Coronary artery (tissue), 2 donors: Measurements from ENCODE around the gene MAP1B.

Source experiments
- DNase-seq: peaks from one replicate; pipeline ENCODE4 v3.0.0-alpha.2; 2017; ENCODE audit warnings: low spot score
- H3K27ac ChIP-seq, 2 donors: fragments of 200-600 bp; sonication (generic); one replicate each; pipeline ENCODE4 v1.5.1; 2016 to 2019
- H3K4me3 ChIP-seq: fragments of 200-600 bp; sonication (generic); 2 replicates; pipeline ENCODE4 v1.5.1; 2016; ENCODE audit warnings: mild to moderate bottlenecking, moderate library complexity
- TF ChIP-seq, protein P1 (sequence below): fragments of 200-600 bp; sonication (generic); IDR thresholded peaks from one replicate; pipeline ENCODE4 v1.5.1; 2019; ENCODE audit warnings: antibody characterized with exemption

Gene MAP1B

DNA sequence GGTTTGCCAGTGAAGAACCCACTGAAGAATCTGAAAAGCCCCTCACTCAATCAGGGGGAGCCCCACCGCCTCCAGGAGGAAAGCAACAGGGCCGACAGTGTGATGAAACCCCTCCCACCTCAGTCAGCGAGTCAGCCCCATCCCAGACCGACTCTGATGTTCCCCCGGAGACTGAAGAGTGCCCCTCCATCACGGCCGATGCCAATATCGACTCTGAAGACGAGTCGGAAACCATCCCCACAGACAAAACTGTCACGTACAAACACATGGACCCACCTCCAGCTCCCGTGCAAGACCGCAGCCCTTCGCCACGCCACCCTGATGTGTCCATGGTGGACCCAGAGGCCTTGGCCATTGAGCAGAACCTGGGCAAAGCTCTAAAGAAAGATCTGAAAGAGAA, 92.4 kb downstream of the MAP1B start:
- no peak for DNase-seq
- TF ChIP-seq, protein P1, sequence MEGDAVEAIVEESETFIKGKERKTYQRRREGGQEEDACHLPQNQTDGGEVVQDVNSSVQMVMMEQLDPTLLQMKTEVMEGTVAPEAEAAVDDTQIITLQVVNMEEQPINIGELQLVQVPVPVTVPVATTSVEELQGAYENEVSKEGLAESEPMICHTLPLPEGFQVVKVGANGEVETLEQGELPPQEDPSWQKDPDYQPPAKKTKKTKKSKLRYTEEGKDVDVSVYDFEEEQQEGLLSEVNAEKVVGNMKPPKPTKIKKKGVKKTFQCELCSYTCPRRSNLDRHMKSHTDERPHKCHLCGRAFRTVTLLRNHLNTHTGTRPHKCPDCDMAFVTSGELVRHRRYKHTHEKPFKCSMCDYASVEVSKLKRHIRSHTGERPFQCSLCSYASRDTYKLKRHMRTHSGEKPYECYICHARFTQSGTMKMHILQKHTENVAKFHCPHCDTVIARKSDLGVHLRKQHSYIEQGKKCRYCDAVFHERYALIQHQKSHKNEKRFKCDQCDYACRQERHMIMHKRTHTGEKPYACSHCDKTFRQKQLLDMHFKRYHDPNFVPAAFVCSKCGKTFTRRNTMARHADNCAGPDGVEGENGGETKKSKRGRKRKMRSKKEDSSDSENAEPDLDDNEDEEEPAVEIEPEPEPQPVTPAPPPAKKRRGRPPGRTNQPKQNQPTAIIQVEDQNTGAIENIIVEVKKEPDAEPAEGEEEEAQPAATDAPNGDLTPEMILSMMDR = no peak
- H3K27ac ChIP-seq = no peak overlapping the region

DNA sequence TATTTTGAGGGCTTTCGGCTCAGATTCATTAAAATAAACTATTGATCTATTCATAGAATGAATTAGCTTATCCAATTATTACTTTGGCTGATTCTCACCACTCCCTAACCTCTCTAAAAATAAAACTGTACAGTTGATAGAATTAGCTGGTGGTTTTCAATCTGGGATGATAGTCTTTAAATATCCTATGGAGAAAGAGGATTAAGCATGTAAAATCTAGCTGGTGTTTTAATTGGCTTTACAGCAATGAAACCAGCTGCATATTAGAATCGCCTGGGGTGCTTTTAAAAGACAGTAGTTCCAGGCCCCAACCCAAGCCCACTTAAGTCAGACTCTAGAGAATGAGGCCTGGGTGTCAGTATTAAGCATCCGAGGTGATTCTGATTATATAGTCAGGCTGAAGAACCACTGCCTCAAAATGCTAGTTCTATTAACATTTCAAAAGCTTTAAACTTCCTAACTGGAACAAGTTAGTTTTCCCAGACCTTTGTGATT, 95.1 kb downstream of the MAP1B start:
- TF ChIP-seq, protein P1 = no peak
- H3K4me3 ChIP-seq = no peak overlapping the region
- H3K27ac ChIP-seq = peak overlapping the region in 1 of 2 donors; percentile 1
- no peak for DNase-seq

More for the DNA sequence above, 92.4 kb downstream of the MAP1B start:
- H3K4me3 ChIP-seq = no peak overlapping the region

DNA sequence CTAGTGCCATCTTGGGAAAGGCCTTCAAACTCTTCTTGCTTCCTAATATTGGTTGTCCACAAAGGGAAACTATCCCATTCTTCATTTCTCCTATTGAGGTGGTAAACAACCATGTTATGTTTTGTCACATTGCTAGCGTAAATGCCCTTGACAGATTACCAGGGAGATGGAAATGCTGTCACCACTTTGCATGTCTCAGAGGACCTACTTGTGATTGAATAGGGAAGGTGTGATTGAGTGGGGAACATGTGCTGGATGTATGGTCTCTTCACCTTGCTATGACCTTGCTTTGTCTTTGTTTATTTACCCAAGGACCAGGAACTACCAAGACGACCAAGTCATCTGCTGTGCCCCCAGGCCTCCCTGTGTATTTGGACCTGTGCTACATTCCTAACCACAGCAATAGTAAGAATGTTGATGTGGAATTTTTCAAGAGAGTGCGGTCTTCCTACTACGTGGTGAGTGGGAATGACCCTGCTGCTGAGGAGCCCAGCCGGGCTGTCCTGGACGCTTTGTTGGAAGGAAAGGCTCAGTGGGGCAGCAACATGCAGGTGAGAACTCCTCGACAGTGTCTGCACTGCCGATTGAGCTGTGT, 96.1 kb downstream of the MAP1B start:
- TF ChIP-seq, protein P1 = no peak
- Histone ChIP-seq H3K4me3 (no peak overlapping the region), H3K27ac (no peak overlapping the region)
- no peak for DNase-seq

DNA sequence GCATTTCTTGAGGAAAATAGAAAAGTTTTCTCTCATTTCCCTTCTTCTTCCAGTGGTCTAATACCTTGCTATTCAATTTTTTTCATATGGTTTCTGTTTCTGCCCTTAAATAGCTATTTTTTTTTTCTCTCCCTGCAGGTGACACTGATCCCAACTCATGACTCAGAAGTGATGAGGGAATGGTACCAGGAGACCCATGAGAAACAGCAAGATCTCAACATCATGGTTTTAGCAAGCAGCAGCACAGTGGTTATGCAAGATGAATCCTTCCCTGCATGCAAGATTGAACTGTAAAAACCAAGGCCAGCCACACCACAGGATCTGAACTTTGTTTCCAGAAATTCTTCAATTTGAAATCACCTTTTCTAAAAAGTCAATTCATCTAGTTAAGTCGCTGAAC, 97.7 kb downstream of the MAP1B start:
- Histone ChIP-seq H3K4me3 (no peak overlapping the region), H3K27ac (no peak overlapping the region)
- TF ChIP-seq, protein P1 = no peak
- DNase-seq = no peak

DNA sequence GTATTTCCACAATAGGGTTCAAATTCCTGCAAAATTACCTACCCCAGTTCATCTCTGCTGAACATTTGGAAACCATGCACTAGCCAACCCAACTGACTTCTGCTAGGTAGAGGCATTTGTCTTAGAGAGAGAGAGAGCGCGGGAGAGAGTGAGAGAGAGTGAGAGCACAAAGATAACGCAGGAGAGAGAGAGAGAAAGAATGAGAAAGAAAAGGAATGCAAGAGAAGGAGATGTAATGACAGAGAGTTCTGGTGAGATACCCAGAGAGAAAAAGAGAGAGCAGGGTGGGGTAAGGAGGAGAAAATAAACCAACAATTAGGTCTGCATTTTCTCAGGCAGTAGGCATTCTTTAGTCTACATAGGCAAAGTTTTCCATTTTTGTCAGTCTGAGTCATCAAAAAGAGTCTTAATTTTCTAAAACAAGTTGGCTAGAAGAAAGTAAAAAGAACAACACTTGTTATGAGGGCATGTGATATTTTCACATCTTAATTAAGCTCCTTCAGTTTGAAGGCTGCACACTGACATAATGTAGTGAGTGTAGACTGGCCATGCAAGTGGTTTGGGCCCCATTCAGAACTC, 98.2 kb downstream of the MAP1B start:
- Histone ChIP-seq H3K4me3 (no peak overlapping the region), H3K27ac (no peak overlapping the region)
- DNase-seq = no peak
- TF ChIP-seq, protein P1 = no peak

DNA sequence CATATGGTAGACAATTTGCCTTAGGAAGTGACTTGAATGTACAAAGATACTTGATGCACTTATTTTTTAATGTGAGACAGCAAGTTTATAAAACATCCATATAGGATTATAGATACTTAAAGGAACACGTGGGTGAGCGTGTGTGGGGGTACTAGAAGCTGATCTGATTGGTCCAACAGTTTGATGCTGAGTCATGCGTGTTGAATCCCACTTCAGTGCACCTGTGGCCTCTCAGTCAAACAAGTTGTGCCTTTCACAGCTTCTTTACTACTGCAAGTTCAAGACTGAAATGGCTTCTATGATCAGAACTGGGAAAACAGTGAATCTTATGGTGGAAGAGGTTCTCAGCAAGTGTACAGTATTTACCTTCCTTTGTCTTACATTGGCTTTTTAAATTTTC, 98.9 kb downstream of the MAP1B start:
- DNase-seq = no peak
- TF ChIP-seq, protein P1 = no peak
- no peak overlapping the region for H3K4me3 ChIP-seq
- no peak overlapping the region for H3K27ac ChIP-seq

DNA sequence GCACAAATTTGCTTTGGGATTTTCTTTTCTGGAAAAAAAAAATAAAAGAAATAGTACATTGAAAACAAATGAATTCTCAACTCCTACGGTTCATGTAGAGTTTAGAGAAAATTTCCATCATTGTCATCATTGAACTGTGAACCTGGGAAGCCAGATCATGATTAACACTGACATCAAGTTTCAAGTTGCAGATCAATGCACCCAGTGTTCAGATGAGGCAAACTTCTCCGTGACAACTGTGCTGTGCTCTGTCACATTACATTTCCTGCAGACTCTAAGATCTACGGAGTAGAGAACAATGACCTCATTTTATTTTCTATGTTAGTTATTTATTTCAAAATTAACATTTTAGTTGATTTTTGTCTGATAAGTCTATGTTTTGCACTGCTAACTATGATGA, 99.7 kb downstream of the MAP1B start:
- no peak overlapping the region for H3K4me3 ChIP-seq
- DNase-seq = no peak
- TF ChIP-seq, protein P1 = no peak
- no peak overlapping the region for H3K27ac ChIP-seq
